GM12878 (cell line): Measurements from ENCODE around the gene SORCS2. TPM values are rescaled to one million over a fixed set of nuclear protein-coding genes. Genes with fewer than 3 reads are reported as not detected.

Source experiments
- ATAC-seq: fragments of 200-7000 bp; cut with Tn5 transposase; 3 replicates; pipeline ENCODE4 v1.9.1; 2020; ENCODE audit warnings: mild to moderate bottlenecking, moderate library complexity
- BruUV-seq: library from RNA; stranded (reverse); fragments of 400-500 nt; replicated peaks from 2 replicates; lab custom pipeline; 2021; lab: Mats Ljungman, UMichigan
- CTCF ChIA-PET: fragments of 300-600 bp; sonication (Branson Sonifier 250); formaldehyde crosslinking; extraction: SDS; loops from one replicate; lab custom pipeline; 2021; ENCODE audit warnings: inconsistent platforms; lab: Yijun Ruan, JAX
- POLR2A ChIA-PET: fragments of 350-600 bp; formaldehyde crosslinking; extraction: SDS; loops from one replicate; lab custom pipeline; 2021; ENCODE audit warnings: inconsistent platforms; lab: Charles Lee
- RAD21 ChIA-PET: fragments of 300-600 bp; sonication (Branson Sonifier 250); formaldehyde crosslinking; loops from one replicate; lab custom pipeline; 2023; ENCODE audit warnings: antibody characterized with exemption; ENCODE audit not compliant: unreplicated experiment; lab: Charles Lee
- SMC1A ChIA-PET: fragments of 300-600 bp; sonication (Branson Sonifier 250); formaldehyde crosslinking; loops from one replicate; lab custom pipeline; 2023; ENCODE audit not compliant: unreplicated experiment, uncharacterized antibody; lab: Charles Lee
- DNase-seq: peaks from one replicate; pipeline ENCODE4 v3.0.0-alpha.2; 2011; ENCODE audit warnings: low read depth, low spot score
- FAIRE-seq: peaks from 3 replicates; lab custom pipeline; 2011; peaks lifted over from hg19 to GRCh38; lab: Jason Lieb, UNC
- H2AFZ ChIP-seq: 2 replicates; pipeline ENCODE4 v1.6.0; 2011; ENCODE audit warnings: low read depth, low read length, control low read depth; ENCODE audit not compliant: control insufficient read depth
- H3K27ac ChIP-seq: 2 replicates; pipeline ENCODE4 v1.5.1; 2011; ENCODE audit warnings: control low read depth; ENCODE audit not compliant: control insufficient read depth, insufficient read depth
- H3K27me3 ChIP-seq, 2 experiments: replicated peaks in 1 of 2; 2 replicates each; pipeline versions ENCODE4 v1.6.0 to v1.6.1; 2011; ENCODE audit warnings: low read length in 1 of 2; ENCODE audit not compliant: control insufficient read depth in 2 of 2, insufficient read depth in 2 of 2
- H3K36me3 ChIP-seq, 2 experiments: 2 replicates each; pipeline ENCODE4 v1.5.1; 2011; ENCODE audit warnings: low read length in 1 of 2; ENCODE audit not compliant: control insufficient read depth in 2 of 2, insufficient read depth in 2 of 2
- H3K4me1 ChIP-seq: 2 replicates; pipeline ENCODE4 v1.6.1; 2011; ENCODE audit warnings: mild to moderate bottlenecking, low read length, moderate library complexity, mixed read lengths; ENCODE audit not compliant: control insufficient read depth, insufficient read depth
- H3K4me2 ChIP-seq: 2 replicates; pipeline ENCODE4 v1.6.0; 2011; ENCODE audit warnings: control low read depth; ENCODE audit not compliant: control insufficient read depth, insufficient read depth
- H3K4me3 ChIP-seq: fragments of 200-600 bp; sonication (generic); 2 replicates; pipeline ENCODE4 v1.5.1; 2016
- H3K79me2 ChIP-seq: 2 replicates; pipeline ENCODE4 v1.6.0; 2011; ENCODE audit warnings: low read length; ENCODE audit not compliant: control insufficient read depth, insufficient read depth
- H3K9ac ChIP-seq: 2 replicates; pipeline ENCODE4 v1.8.0; 2011; ENCODE audit warnings: low read length, control low read depth, mixed read lengths; ENCODE audit not compliant: control insufficient read depth, insufficient read depth
- H3K9me3 ChIP-seq: replicated peaks from 3 replicates; pipeline ENCODE4 v1.5.1; 2011; ENCODE audit warnings: mild to moderate bottlenecking, low read length; ENCODE audit not compliant: control insufficient read depth, insufficient read depth
- H4K20me1 ChIP-seq: 2 replicates; pipeline ENCODE4 v1.6.0; 2011; ENCODE audit not compliant: control insufficient read depth, insufficient read depth
- TCF3 ChIP-seq: IDR thresholded peaks from 2 replicates; pipeline ENCODE4 v1.6.1; 2012; ENCODE audit warnings: low read depth, mild to moderate bottlenecking, low read length, borderline replicate concordance; ENCODE audit not compliant: insufficient read depth
- WGBS: methylation state at CpG from one replicate; pipeline ENCODE4 v1.1.6; 2016; ENCODE audit warnings: low lambda C conversion rate; ENCODE audit not compliant: insufficient replicate concordance, insufficient coverage; ENCODE audit errors: missing lambda C conversion rate; 5-methylcytosine and 5-hydroxymethylcytosine counted together
- in situ Hi-C: fragments of 300-500 bp; cut with MboI; formaldehyde crosslinking; loops from 9 replicates; pipeline ENCODE4 v1.14.3; 2018; ENCODE audit warnings: mixed read lengths
- intact Hi-C: fragments of 100-400 bp; cut with micrococcal nuclease; formaldehyde crosslinking; loops from one replicate; pipeline ENCODE4 v1.14.2; 2022; ENCODE audit not compliant: unreplicated experiment
- polyA plus RNA-seq, 11 experiments: library from polyadenylated mRNA; depleted of rRNA in 4 of 11; unstranded in 6 of 11; stranded (reverse) in 5 of 11; fragments of >200 nt; fragmentation: Nextera tagmentation in 4 of 11; fragmentation: Illumina TruSeq in 1 of 11; extraction: Ambion mirVana in 4 of 11; extraction: Trizol in 1 of 11; gene quantifications; 1 replicate in 1 of 11; 2 replicates in 10 of 11; pipeline versions ENCODE4 v1.2.1 to v1.2.3, GENCODE V29; 2011 to 2016; ENCODE audit warnings: inconsistent platforms in 2 of 11, missing spikeins in 2 of 11, low read depth in 1 of 11
- total RNA-seq, 4 experiments: library from RNA; depleted of rRNA in 3 of 4; stranded (reverse); fragments of >200 nt in 3 of 4; fragmentation: Illumina TruSeq in 1 of 4; extraction: Trizol in 1 of 4; gene quantifications; 2 replicates each; pipeline versions ENCODE4 v1.2.1 to v1.2.3, GENCODE V29; 2013 to 2021
- TF ChIP-seq, protein P1 (sequence below): fragments of 450-650 bp; IDR thresholded peaks from 2 replicates; pipeline ENCODE4 v1.6.1; 2017; ENCODE audit warnings: mild to moderate bottlenecking
- TF ChIP-seq, protein P2 (sequence below): fragments of 450-650 bp; IDR thresholded peaks from 2 replicates; pipeline ENCODE4 v1.6.1; 2014; ENCODE audit warnings: mild to moderate bottlenecking

SORCS2 gene
- total and polyA plus RNA-seq, 10 of the 15 experiments (the other 5 are each of a cell fraction or from before 2014, with no cell fraction given), result 0.01 to 0.15 (median 0.05) TPM; not detected in 5

DNA sequence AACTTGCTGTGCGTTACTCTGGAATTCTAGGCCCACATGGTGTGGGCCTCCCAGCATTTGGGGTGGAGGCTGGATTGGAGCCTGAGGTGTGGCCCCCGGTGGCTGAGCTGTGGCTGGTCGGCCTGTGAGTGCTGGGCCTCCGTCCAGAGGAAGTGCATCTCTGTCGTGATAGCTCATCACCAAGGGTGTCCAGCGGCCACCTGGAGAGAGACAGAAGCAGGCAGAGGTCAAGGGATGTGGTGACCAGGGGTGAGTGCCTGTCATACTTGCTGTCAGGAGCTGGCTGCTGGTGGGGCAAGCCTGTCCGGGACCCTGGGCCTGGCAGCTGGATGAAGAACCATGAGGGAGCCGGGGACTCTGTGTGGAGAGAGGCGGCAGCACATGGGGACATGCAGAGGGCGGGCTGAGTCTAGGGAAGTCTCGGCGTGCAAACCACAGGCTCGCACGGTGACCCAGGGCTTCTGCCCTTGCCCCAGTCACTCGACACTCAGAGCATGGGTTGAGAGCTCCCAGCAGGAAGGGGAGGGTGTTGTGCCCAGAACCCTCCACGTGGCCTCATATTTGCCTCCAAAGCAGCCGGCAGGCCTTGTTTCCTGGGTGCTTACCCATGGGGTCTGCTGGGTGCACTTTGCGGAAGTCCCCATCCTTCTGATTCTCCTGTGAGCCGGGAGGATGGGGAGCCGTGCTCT is 6.2 kb downstream of the SORCS2 start:
- no peak for DNase-seq
- ChIA-PET POLR2A (no interaction called here), CTCF (no interaction called here), SMC1A (no interaction called here), RAD21 (no interaction called here)
- no peak for TF ChIP-seq TCF3
- TF ChIP-seq, protein P1, sequence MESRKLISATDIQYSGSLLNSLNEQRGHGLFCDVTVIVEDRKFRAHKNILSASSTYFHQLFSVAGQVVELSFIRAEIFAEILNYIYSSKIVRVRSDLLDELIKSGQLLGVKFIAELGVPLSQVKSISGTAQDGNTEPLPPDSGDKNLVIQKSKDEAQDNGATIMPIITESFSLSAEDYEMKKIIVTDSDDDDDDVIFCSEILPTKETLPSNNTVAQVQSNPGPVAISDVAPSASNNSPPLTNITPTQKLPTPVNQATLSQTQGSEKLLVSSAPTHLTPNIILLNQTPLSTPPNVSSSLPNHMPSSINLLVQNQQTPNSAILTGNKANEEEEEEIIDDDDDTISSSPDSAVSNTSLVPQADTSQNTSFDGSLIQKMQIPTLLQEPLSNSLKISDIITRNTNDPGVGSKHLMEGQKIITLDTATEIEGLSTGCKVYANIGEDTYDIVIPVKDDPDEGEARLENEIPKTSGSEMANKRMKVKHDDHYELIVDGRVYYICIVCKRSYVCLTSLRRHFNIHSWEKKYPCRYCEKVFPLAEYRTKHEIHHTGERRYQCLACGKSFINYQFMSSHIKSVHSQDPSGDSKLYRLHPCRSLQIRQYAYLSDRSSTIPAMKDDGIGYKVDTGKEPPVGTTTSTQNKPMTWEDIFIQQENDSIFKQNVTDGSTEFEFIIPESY, result no peak
- TF ChIP-seq, protein P2, sequence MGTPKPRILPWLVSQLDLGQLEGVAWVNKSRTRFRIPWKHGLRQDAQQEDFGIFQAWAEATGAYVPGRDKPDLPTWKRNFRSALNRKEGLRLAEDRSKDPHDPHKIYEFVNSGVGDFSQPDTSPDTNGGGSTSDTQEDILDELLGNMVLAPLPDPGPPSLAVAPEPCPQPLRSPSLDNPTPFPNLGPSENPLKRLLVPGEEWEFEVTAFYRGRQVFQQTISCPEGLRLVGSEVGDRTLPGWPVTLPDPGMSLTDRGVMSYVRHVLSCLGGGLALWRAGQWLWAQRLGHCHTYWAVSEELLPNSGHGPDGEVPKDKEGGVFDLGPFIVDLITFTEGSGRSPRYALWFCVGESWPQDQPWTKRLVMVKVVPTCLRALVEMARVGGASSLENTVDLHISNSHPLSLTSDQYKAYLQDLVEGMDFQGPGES, result no peak
- Histone ChIP-seq H3K9ac (no peak overlapping the region), H2AFZ (no peak overlapping the region), H3K4me3 (no peak overlapping the region), H3K4me2 (no peak overlapping the region), H3K36me3 (no peaks in the 10 kb centered on the region), H3K9me3 (no peaks in the 10 kb centered on the region), H3K27ac (no peak overlapping the region), H3K4me1 (no peaks in the 10 kb centered on the region), H3K79me2 (no peaks in the 10 kb centered on the region), H3K27me3 (peaks cover under 1 to 2% of the 10 kb centered on the region in 2 experiments; a peak in 3 of 4 replicates), H4K20me1 (no peaks in the 10 kb centered on the region; the same call in 1 of the 2 replicates)
- in situ Hi-C loops, result loop anchor here (10.0 kb wide), 1 partner anchor 516 kb away; no protein-coding TSS in a partner anchor
- no TSS peak for BruUV-seq
- WGBS, result 23% methylated on average over 19 of the region's 20 CpGs
- ATAC-seq, result no peak
- intact Hi-C loops, result no loop called here
- FAIRE-seq, result no peak
